CD4-positive, alpha-beta T cell treated with Interleukin-4 for 4 hours (primary cell): ENCODE results near the gene FAM114A2.
A peak's percentile ranks its signal among the peaks of the same experiment; 100 is the strongest.
"Not testable (repeated sequence)": the region's sequence is repeated elsewhere in the genome, so short reads cannot be mapped to it uniquely, and the experiment has no call there.

ENCODE experiments used
- DNase-seq: peaks from one replicate; pipeline ENCODE4 v3.0.0-alpha.2; 2020

FAM114A2 gene

GRCh38 chr5:154038707-154039457 is at the start of gene FAM114A2, which contains the start of gene MFAP3:
TSS of gene FAM114A2 (minus strand) at chr5:154038910. CDS start at chr5:154034953, 3,957 bp downstream.
TSS of gene MFAP3 (plus strand) at chr5:154038967. CDS start at chr5:154049723, 10,756 bp downstream.
- DNase-seq = peak; percentile 88

- DNase-seq = no peak
These were observed 48.5 kb upstream of the FAM114A2 start for GRCh38 chr5:154087260-154087659.

GRCh38 chr5:154086641-154087040 is 47.9 kb upstream of the FAM114A2 start:
- DNase-seq = no peak

DNA sequence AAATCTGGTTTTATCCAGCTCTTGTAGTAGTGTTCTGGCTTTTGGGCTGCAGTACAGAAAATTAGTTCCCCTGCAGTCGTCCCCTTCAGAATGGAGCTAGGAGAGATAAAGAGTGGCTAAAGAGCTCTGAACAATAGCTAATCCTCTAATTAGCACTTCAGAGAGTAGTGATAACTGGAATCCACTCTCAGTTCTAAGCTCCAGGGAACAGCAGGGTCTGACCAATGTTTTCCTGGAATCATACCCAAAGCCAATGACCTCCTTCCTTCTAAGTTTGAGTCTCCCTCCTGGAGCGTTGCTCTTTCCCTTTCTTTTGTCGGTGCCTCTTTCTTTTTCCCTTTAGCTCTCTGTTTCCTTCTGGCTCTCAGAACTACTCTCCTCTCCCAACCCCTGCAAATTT is 47.4 kb upstream of the FAM114A2 start:
- DNase-seq = no peak

DNA sequence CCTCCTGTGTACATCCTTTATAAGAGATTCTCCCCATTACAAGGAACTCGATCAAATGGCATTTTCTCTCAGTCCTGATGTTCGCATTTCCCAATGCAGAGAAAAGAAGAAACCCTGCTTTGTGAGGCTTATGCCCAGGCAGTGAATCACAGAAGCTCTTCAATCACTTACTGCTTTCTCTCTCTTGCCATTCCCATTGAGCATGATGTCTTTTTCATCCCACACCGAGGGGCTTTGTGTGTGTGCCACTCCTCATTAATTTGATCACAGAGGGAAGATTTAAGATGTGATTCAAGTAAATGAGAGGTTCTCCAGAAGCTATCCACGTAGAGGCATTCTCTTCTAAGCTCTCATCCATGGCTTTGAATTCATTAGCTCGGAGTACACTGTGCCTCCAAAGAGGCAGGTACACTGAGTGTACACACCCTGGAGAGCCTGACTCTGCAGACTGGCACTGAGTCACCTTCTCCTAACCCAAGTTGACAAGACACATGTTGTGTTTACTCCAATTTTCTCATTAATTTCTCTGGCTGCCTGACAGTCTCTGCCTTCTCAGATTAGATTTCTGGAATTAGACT is 45.4 kb upstream of the FAM114A2 start:
- no peak for DNase-seq

GRCh38 chr5:154081246-154081645 is 42.5 kb upstream of the FAM114A2 start:
- no peak for DNase-seq

GRCh38 chr5:154078272-154078671 is 39.6 kb upstream of the FAM114A2 start:
- no peak for DNase-seq

GRCh38 chr5:154077696-154078095 is 39.0 kb upstream of the FAM114A2 start:
- no peak for DNase-seq

GRCh38 chr5:154076240-154076922 is 37.7 kb upstream of the FAM114A2 start:
- DNase-seq = no peak

- peak; percentile 78 for DNase-seq
These were observed 33.9 kb upstream of the FAM114A2 start for GRCh38 chr5:154072414-154073171.

- DNase-seq = no peak
These were observed 33.2 kb upstream of the FAM114A2 start for GRCh38 chr5:154071799-154072413.

DNA sequence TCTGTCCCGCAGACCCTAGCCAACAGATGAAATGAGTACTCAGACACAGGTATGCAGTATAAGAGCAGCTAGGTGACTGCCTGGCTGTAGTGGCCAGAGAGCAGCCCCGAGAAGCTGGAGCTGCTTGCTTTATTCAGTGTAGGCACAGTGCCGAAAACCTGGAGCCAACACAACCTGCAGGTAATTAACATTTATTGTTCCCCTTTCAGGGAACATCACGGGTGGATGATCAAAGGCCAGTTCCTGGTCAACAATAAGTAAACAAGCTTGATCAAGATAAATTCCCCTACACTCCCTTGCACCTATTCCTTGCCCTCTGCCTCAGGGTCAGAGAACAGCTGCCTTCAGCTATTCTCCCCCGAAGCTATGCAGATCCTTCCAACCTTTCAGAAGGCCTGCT is 31.1 kb upstream of the FAM114A2 start:
- not testable (repeated sequence) for DNase-seq

DNA sequence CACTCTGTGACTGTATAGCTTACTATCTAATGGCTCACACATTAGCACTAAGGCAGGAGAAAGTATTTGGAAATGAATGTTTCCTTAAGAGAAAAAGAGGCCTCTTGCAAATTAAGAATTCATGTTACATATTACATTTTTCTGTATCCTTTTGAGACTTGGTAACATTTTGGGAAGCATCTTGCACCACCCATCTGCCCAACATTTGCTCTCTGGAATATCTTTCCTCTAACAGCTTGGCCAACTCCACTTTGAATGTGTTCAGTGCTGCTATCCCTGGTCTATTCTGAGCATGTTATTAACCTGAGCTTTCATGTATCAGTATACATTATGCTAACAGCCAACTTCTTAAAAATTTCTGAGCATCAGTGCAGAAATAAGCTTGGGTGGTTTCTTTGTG is 27.3 kb upstream of the FAM114A2 start:
- DNase-seq = no peak

DNA sequence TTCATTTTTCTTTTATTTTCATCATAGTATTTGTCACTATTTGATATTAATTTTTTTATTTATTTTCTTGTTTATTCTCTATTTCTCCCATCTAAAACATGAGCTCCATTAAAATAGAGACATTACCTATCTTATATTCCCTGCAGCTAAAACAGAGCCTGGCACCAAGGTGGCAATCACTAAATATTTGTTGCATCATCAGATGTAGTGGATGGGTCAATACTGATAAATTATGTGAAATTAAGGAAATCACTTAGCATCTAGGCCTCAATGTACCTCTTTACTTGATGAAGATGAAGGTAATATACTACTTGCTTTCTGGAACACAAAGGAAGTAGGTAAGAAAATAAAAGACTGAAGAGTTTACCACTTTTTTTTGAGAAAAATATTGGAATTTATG is 24.7 kb upstream of the FAM114A2 start:
- no peak for DNase-seq

DNA sequence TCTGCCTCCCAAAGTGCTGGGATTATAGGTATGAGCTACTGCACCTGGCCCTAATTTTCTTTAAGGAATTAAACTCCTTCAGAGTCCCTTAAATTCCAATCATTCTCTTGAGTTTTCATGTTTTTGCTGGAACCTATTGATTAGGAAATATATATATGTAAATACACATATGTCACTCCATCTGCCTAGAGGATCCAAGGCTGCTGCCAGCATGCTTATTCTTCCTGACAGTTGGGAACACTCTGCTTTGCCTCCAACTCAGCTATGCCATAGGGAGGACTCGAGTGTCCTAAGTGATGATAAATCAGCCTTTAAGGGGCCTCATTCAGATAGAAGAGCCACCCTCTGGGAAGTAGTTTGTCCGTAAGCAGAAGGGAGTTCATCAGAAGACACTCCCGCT is 21.9 kb upstream of the FAM114A2 start:
- DNase-seq = no peak

- no peak for DNase-seq
These were observed 20.9 kb upstream of the FAM114A2 start for GRCh38 chr5:154059583-154059982.

DNA sequence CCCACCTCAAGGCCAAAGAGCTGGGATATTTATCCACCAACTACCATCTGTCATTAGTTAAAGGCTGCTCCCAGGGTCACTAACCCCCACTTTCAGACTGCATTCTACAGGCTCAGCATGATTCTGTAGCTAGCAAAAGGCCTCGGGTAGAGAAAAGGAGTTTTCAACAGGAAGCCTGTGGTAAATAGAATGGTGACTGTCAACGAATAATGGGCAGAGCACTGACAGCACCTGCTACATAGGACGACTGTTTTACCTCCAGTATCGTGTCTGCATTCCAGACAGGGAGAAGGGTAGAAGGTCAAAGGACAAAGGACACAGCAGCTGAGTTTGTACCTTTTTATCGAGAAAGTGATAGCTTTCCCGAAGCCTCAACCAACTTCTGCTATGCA is 20.3 kb upstream of the FAM114A2 start:
- DNase-seq = no peak

DNA sequence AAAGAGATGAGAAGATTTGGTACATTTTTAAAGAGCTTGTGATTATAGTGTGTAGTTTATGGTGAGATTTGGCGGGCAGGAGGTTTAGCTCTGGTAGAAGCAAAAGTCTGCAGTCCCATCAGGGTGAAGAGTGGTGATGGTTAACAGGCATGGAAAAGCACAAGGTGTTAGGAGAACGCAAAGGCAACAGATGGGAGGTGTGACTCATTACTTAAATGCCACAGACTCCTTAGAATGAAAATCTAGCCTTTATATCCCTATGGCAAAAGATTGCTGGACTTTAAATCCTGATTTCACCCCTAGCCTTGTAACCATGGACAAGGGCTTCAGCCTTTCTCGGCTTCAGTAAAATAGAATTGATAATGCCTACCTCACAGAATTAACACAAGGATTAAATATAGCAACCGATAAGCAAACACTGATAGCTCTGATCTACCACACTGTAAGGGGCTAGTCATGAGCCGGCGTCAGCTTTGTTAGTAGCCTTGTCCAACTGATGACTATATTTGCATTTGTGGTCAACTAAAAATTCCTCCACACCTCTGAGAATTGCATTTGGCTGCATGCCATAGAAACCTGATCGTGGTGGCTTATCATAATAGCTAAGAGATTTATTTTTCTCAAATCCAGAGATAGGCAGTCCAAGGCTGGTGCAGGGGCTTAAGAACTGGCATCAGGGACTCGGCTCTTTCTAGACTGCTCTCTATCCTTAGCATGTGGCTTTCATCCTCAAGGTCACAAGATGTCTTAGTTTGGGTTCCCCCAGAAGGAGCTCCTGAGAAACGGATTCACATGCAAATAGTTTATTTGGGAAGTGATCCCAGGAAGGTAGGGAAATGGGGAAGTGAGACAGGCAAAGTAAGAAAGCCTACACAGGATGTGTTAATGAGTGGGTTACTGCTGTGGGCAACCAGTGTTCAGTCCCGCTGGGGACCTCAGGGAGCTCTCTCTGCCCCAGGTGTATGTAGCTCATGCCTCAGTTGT is 19.6 kb upstream of the FAM114A2 start:
- DNase-seq = no peak

DNA sequence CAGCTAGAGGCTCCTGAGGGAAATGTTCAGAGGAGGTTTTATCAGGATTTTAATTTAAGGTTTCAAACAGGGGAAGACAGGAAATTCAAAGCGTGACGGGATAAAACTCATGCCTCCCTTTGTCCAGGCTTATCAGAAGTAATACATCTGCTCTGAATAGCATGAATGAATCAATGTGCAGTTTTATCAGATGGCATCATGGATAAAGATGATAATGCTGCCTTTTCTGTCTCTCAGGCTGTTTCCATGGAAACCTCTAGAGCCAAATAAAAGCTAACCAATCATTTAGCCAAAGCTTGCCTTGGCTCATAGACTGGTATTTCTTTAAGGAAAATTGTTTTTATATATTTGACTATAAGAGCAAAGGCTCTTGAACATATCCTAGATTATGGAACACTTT is 16.5 kb upstream of the FAM114A2 start:
- DNase-seq = no peak

- DNase-seq = no peak
These were observed 14.8 kb upstream of the FAM114A2 start for GRCh38 chr5:154053468-154053867.

GRCh38 chr5:154049636-154050035 is 10.9 kb upstream of the FAM114A2 start:
- DNase-seq = no peak

GRCh38 chr5:154047324-154047723 is 8.6 kb upstream of the FAM114A2 start:
- no peak for DNase-seq
